HG02981 (cell line): Measurements from ENCODE around the gene HAPLN1.

Source experiments
- ATAC-seq: cut with Tn5 transposase; IDR thresholded peaks from one replicate; pipeline ENCODE4 v1.9.1; 2021; ENCODE audit warnings: mild to moderate bottlenecking, moderate library complexity; ENCODE audit not compliant: unreplicated experiment

Gene HAPLN1

DNA sequence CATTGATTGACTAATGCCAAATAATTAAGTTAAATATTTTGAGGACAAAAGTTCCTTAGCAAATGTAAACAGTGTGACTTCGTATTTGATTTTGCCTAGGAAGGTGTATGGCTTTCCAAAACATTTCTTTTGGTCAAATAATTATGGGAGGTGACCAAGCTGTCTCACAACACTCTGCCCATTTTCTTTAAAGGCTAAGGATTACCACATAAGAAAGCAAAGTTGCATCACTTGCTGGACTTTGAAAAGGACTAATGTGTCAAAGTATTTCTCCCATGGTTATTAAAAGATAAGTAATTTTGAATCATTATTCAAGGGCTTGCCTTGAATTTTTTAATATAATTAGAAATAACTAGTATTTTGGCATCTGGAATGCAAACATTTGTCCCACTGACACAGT, 74.7 kb downstream of the HAPLN1 start:
- ATAC-seq, result no peak

DNA sequence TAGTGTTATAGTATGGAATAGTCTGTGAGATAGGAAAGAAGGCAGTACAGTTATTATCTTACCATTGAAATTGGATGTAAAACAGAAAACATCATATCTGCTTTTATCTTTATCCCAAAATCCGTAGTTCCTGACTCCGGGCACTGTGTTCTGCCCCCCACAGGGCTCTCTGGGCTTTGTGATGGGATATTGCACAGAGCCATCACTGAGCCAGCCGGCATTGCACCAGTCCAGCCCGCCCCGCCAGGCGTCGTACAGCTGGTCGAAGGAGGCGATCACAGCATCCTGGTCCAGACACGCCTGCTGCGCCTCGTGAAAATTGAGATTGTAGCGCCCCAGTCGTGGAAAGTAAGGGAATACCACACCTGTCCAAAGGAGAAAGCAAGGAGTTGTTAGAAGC, 76.4 kb downstream of the HAPLN1 start:
- ATAC-seq, result no peak

DNA sequence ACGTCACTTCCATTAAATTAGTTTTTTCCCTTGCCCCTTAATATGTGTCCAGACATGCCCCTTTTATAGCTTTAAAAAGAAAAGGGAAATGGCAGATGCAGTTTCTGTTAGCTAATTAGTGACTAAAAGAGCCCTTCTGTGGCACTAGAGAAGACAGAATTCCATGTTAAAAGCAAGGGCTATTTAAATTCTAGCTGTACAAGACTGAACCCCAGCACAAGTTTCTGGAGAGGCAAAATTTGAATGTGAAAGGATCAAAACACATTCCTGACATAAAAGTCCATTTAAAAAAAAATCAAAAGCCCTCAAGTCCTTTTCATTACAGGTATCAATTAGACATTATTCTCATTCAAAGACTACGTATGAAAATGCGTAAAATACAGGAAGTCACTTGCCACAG, 78.7 kb downstream of the HAPLN1 start:
- no peak for ATAC-seq

DNA sequence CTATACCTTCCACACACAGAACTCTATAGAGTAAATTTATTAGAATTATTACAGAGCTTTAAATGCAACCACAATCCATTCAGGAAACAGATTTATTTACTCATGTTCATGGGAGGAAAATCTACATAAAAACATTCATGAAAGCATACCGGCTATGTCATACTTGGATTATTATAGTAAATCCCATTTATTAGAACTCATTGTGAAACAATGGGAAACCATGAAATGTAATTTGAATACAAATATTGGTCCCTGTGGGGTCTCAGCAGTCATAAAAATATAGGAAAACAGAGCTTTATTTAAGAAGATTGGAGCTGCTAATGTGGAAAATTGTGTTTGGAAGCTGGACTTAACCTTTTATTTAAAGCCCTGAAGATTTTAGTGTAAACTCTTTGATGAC, 80.7 kb downstream of the HAPLN1 start:
- ATAC-seq, result no peak

DNA sequence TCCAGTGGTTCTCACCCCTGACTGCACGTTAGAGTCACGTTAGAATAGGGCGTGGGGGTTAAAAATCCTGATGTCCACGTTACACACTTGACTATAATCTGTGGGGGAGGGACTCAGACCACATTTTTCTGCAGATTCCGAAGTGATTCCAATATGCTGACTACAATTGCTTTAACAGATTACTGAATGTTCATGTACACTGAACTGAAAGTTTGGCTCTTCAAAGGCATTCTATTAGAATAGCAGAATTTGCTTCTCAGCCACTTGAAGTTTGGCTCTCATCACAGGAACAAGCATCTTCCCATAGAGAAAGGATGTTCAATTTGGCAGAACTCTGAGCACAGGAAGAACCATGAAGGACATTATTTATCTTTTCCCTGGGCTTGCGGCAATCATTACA, 84.5 kb downstream of the HAPLN1 start:
- ATAC-seq, result no peak

DNA sequence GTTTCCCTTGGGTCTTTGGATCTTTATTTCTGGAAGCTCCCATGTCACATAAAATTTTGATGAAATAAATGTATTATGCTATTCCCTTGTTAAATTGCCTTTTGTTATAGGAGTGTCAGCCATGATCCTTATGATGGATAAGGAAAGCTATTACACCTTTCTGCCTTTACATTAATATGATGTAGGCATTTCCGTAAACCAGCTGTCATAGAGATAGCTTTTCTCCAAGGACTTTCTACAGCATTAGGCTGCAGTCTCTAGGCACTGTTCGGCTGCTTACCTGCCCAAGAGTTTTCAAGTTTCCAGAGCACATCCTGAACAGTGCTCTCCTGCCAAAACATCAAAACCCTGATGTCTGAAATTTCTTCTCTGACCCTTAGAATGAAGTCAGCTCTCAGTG, 87.4 kb downstream of the HAPLN1 start:
- ATAC-seq, result no peak

DNA sequence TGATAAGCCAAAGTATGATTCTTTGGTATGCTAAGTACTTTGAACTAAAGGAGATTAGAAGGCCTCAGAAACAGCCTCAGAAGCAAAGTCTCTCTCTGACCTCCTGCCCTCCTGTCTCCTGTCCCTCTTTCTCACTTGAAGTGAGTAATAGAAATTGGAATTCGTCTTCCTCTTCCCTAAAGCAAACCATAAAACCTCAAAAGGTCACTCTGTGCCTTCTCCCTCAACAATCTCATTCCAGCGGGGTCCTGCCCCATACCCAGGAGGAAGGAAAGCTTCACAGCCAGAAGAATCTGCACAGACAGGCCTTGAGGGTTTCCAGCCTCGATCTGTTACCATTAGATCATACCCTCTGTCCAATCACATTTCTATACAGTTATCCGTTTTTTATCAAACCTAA, 87.8 kb downstream of the HAPLN1 start:
- no peak for ATAC-seq

DNA sequence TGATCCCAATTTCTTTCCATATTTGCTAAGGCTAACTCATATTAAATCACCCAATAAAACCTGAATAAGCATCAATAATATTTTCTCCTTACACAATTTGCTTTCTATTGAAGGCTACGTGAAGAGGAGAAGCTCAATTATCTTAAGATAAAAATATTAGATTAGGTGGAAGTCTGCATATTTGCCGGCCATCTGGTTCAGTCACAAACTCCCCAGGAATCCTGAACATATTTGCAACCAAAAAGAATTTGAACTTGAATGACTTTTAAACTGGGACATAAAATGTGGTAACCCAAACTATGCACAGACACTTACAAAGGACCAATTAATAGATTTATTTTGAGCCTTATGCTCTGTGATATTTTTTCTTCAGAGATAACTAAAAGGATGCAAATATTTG, 92.3 kb downstream of the HAPLN1 start:
- ATAC-seq, result no peak

DNA sequence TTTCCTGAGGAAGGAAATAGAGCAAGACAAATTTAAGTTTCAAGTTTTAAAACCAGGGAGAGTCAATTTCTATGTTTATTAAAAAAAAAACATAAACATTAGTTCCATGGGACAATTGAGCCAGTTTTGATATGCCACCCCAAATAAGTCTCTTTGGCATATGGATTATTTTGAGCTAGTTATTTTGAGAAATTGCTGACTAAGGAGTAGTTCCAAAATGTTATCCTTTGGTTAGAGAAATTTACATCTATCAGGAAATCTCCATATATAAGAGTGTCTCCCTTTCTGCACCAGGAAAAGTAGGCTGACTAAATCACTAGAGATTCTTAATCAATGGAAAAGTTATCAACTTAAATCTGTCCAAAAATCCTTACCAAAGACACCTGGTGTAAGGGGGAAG, 105.8 kb downstream of the HAPLN1 start:
- no peak for ATAC-seq

DNA sequence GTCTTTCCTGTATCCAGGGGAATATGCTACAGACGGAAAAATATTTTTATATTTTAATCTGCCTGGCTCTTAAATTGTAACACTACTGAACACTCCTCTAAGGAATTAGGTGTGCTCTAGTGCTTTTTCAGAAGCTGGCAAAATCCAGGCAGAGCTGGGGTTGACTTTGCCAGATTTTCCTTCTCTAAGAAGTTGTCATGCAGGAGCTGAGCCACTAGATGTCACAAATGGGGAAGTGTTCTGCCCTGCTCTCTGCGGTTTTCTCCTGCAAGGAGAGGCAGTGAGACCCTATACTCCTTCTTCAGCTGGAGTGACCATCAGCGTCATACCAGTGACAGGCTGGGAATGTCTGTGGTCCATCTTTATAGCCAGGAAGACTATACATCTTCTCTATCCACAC, 112.5 kb downstream of the HAPLN1 start:
- ATAC-seq, result no peak

DNA sequence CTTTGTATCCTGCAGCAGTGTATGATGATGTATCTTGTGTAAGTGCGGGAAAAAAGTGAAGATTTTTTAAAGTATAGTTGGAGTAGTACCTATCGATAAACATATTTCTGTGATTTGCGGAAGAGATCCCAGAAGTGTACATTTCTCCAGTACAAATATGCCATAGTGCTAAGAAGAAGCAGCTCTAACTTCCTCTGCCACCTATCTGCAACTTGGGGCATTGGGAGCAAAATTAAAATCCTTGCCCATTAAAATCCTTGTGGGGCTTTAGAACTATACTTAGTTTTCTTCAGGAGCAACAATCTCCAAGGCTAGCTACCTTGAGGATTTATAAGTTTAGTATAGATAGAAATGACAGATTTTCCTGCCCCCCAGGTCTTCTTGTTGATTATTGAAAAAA, 125.4 kb downstream of the HAPLN1 start:
- no peak for ATAC-seq

DNA sequence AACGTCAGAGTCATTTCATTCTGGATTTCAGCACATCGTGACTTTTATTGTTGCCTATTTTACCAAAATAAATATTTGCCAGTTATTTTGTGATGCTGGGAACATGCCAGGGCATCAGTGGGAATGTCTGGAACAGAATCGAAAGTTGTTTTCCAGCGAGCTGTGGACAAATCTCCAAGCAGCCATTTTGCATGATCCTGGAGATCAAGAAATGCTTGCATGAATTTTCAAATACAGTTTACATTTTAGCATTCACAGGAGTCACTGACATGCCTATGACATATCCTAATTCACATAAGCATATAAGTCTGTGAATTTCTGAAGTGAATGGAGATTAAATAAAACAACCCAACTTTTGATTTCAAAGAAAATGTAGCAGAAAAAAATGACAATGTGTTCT, 129.7 kb downstream of the HAPLN1 start:
- no peak for ATAC-seq

DNA sequence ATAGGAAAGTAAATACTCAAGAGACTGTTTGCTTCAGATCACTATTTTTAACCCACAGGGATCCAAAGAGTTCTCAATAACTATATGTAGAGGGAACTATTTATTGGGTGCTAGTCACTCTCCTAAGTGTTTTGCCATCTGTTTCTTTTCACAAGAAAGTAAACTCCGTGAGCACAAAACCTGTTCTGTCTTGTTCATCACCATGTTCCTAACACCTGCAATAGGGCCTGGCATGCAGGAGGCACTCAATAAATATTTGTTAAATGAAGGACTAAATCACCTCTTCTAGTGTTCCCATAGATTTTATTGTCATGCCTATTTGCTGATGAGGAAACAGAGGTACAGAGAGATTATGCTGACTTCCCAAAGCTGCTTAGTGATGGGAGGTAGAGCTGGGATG, 130.9 kb downstream of the HAPLN1 start:
- ATAC-seq, result no peak
